GM13976 (cell line): ENCODE data around the gene TIAM2.
"Not testable (repeated sequence)": the region's sequence is repeated elsewhere in the genome, so short reads cannot be mapped to it uniquely, and the experiment has no call there.

Experiments used
- DNase-seq: peaks from one replicate; pipeline ENCODE4 v3.0.0; 2012; ENCODE audit warnings: low spot score
- in situ Hi-C: fragments of 300-500 bp; cut with MboI; formaldehyde crosslinking; loops from one replicate; pipeline ENCODE4 v1.12.0; 2022; ENCODE audit warnings: low sequenced_read_pairs, mixed read lengths, inconsistent platforms; ENCODE audit not compliant: unreplicated experiment
- TF ChIP-seq, protein P1 (sequence below): IDR thresholded peaks from 2 replicates; pipeline ENCODE4 v1.5.1; 2012; ENCODE audit warnings: borderline replicate concordance, mild to moderate bottlenecking; ENCODE audit not compliant: insufficient read depth; ENCODE audit errors: extremely low read depth, missing control alignments, control extremely low read depth

TIAM2 gene

DNA sequence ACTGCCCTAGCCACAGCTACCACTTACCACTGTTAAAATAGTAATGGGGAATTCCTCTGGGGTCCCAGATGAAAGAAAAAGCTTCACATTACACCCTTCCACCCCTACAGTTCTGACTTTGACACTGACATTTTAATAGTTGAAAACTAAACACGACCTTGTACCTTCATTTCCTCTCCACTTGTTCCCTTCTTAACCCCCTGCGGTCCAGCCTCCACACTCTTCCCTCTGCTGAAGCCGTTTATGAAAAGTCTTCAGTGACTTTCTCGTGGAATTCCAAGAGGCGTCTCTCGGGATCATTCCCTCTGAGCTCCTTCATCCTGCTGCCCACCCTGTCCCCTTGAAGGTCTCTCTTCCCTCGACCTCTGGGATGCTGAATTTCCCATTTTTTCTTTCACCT is 36.6 kb upstream of the TIAM2 start:
- DNase-seq: no peak
- in situ Hi-C loops: no loop called here
- TF ChIP-seq, protein P1, sequence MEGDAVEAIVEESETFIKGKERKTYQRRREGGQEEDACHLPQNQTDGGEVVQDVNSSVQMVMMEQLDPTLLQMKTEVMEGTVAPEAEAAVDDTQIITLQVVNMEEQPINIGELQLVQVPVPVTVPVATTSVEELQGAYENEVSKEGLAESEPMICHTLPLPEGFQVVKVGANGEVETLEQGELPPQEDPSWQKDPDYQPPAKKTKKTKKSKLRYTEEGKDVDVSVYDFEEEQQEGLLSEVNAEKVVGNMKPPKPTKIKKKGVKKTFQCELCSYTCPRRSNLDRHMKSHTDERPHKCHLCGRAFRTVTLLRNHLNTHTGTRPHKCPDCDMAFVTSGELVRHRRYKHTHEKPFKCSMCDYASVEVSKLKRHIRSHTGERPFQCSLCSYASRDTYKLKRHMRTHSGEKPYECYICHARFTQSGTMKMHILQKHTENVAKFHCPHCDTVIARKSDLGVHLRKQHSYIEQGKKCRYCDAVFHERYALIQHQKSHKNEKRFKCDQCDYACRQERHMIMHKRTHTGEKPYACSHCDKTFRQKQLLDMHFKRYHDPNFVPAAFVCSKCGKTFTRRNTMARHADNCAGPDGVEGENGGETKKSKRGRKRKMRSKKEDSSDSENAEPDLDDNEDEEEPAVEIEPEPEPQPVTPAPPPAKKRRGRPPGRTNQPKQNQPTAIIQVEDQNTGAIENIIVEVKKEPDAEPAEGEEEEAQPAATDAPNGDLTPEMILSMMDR: no peak

DNA sequence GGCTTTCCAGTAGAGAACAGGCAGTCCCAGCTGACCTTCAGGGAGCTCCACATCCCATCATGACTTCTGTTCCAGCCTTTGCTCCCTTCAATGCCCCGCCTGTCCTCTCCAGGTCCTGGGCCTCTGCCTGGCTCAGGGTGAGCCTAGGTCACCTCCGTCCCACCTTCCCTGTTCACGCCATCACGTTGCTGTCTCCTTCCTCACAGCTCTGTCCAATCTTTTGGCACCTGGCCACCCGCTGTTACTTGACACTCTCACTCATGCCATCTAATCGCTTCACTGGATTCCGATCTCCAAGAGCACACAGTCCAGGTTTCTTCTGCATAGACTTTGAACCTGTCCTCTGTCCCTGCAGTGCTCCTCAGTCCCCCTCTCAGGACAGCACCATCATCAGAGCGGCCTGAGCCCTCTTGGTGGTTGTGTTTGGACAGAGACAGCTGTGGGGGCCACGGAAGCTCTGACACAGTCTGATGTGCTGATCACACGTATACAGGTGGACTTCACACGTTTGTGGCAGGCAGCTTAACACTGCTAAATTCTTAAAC is 34.7 kb upstream of the TIAM2 start:
- TF ChIP-seq, protein P1: no peak
- in situ Hi-C loops: no loop called here
- DNase-seq: no peak

DNA sequence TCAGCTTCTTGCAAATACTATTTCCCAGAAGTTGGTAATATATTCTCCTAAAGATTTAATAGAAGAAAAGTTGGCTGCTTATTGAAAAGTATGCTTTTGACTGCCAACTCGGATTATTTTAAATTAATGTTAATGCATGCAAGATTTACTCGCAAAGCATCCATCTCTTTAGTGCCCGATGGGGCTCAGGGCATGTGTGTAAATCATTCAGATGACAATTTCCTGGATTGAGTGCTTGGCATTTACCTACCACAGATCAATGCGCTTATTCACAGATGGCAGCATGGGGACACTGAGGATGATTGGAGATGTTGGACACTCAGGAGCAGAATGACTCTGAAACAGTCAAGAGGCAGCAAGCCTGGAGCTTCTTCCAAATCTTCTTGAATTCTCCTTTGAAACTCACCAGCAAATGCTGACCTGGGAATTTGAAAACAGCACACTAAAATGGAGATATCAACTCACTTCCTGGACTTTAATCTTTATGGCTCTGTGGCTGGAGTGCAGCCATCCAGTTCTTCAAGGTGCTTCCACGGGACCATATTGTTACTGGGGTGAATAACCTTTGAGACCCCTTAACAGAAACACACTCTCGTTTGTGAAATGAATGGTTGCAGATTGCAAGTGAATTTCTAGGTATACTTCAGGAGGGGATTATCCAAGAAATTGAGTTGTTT is 34.1 kb upstream of the TIAM2 start:
- in situ Hi-C loops: no loop called here
- TF ChIP-seq, protein P1: no peak
- DNase-seq: no peak

DNA sequence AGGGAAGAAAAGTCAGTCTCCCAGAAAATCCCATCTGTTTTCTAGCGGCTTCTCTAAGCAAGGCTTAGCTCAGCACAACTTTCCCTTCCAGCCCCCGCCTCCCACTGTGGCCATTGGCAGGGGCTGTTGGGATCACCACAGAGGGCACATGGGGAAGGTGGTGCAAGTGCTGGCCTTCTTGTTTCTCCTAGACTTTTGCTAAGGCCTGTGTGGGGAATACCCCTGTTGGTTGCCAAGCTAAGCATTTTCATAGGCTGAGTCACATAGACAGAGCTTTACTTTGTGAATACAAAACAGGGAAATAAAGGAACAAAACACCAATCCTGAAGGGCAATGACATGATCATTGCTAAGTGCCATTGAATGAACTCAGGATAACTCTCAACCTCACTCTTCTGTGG is 32.4 kb upstream of the TIAM2 start:
- in situ Hi-C loops: no loop called here
- DNase-seq: no peak

DNA sequence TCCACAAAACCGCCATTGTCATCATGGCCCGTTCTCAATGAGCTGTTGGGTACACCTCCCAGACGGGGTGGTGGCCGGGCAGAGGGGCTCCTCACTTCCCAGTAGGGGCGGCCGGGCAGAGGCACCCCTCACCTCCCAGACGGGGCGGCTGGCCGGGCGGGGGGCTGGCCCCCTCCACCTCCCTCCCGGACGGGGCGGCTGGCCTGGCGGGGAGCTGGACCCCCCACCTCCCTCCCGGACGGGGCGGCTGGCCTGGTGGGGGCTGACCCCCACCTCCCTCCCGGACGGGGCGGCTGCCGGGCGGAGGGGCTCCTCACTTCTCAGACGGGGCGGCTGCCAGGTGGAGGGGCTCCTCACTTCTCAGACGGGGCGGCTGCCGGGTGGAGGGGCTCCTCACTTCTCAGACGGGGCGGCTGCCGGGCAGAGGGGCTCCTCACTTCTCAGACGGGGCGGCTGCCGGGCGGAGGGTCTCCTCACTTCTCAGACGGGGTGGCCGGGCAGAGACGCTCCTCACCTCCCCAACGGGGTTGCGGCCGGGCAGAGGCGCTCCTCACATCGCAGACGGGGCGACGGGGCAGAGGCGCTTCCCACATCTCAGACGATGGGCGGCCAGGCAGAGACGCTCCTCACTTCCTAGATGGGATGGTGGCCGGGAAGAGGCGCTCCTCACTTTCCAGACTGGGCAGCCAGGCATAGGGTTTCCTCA is 28.9 kb upstream of the TIAM2 start:
- DNase-seq, in situ Hi-C loops: not testable (repeated sequence)

More for the DNA sequence above, 32.4 kb upstream of the TIAM2 start:
- TF ChIP-seq, protein P1: no peak

DNA sequence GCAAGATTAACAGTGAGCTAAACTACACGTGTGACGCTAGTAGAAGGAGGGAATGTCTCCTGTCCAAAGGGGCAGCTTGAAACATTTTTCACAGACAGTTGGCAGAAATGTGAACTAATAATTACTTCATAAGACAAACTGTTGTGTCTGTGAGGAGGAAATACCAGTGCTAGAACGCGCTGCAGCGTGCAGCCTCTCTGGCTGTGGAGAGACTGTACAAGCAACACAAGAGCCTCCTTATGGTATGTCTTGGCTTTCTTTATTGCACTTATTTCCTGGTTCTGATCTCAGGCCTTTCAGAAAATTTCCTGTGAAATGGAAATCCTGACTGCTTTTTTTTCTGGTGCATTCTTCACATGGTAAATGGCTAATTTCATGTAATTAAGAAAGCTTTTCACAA is 25.3 kb upstream of the TIAM2 start:
- DNase-seq: no peak
- TF ChIP-seq, protein P1: no peak
- in situ Hi-C loops: no loop called here

DNA sequence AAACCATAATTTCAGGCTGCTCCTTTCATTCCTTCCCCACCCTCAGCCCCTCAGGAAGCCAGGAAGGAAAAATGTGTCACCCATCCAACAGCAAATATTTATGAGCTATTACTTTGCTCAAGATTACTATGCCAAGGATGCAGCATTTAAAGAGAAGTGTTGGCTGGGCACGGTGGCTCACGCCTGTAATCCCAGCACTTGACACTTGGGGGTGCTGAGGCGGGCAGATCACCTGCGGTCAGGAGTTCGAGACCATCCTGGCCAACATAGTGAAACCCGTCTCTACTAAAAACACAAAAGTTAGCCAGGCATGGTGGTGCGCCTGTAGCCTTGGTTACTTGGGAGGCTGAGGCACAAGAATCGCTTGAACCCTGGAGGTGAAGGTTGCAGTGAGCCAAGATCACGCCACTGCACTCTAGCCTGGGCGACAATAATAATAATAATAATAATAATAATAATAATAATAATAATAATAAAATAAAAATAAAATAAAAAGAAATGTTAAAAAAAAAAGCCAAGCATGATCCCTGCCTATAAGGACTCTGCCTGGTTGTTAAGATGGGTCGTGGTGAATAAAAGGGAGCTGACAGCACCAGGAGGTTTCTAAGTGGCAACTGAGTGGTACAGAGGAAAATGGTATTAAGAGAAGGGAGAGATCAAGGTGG is 20.5 kb upstream of the TIAM2 start:
- in situ Hi-C loops: no loop called here
- DNase-seq: no peak
- TF ChIP-seq, protein P1: no peak
